Activated CD4-positive, alpha-beta T cell treated with anti-CD3 and anti-CD28 coated beads for 1 hour (primary cell): ENCODE results near the gene WIPF1.
A peak's percentile ranks its signal among the peaks of the same experiment; 100 is the strongest.

Experiments used
- DNase-seq: peaks from one replicate; pipeline ENCODE4 v3.0.0-alpha.2; 2020

The WIPF1 gene

GRCh38 chr2:174595116-174595809 lies 2.3 kb downstream of the WIPF1 start:
- no peak for DNase-seq

- no peak for DNase-seq
These were observed 3.1 kb downstream of the WIPF1 start for GRCh38 chr2:174594456-174594855.

GRCh38 chr2:174593574-174594203 lies 3.9 kb downstream of the WIPF1 start:
- DNase-seq, result peak; percentile 33

- DNase-seq, result no peak
These were observed 4.6 kb downstream of the WIPF1 start for GRCh38 chr2:174593041-174593440.

- DNase-seq, result no peak
These were observed 5.9 kb downstream of the WIPF1 start for GRCh38 chr2:174591740-174592139.

- DNase-seq, result no peak
These were observed 6.5 kb downstream of the WIPF1 start for GRCh38 chr2:174590928-174591648.

GRCh38 chr2:174590346-174590745 lies 7.3 kb downstream of the WIPF1 start:
- no peak for DNase-seq

GRCh38 chr2:174589334-174589733 lies 8.3 kb downstream of the WIPF1 start:
- no peak for DNase-seq

- DNase-seq, result no peak
These were observed 9.1 kb downstream of the WIPF1 start for GRCh38 chr2:174588463-174588862.

- no peak for DNase-seq
These were observed 10.0 kb downstream of the WIPF1 start for GRCh38 chr2:174587579-174587978.

GRCh38 chr2:174586418-174587295 lies 10.9 kb downstream of the WIPF1 start:
- no peak for DNase-seq

GRCh38 chr2:174585657-174586252 lies 11.8 kb downstream of the WIPF1 start:
- DNase-seq, result no peak

GRCh38 chr2:174585146-174585545 lies 12.5 kb downstream of the WIPF1 start:
- no peak for DNase-seq

GRCh38 chr2:174581491-174581890 lies 16.1 kb downstream of the WIPF1 start:
- DNase-seq, result no peak

- no peak for DNase-seq
These were observed 16.7 kb downstream of the WIPF1 start for GRCh38 chr2:174580951-174581350.

GRCh38 chr2:174577967-174578589 lies 19.5 kb downstream of the WIPF1 start:
- DNase-seq, result no peak

- DNase-seq, result no peak
These were observed 22.4 kb downstream of the WIPF1 start for GRCh38 chr2:174575124-174575776.

GRCh38 chr2:174574657-174575056 lies 22.9 kb downstream of the WIPF1 start:
- DNase-seq, result no peak

GRCh38 chr2:174573621-174574081 lies 24.0 kb downstream of the WIPF1 start:
- no peak for DNase-seq

GRCh38 chr2:174572556-174572955 lies 25.0 kb downstream of the WIPF1 start:
- no peak for DNase-seq

- DNase-seq, result no peak
These were observed 25.8 kb downstream of the WIPF1 start for GRCh38 chr2:174571669-174572323.
